PFSK-1 (cell line): ENCODE measurements around the gene RNF4.

Experiments used
- FOXP2 ChIP-seq: optimal IDR thresholded peaks from 2 replicates; pipeline ENCODE3; 2011; ENCODE audit warnings: borderline replicate concordance, control low read depth, inconsistent platforms; ENCODE audit not compliant: insufficient read depth; ENCODE audit errors: extremely low read length, extremely low read depth
- POLR2AphosphoS5 ChIP-seq: IDR thresholded peaks from 2 replicates; pipeline ENCODE4 v1.6.1; 2012; ENCODE audit warnings: low read depth, mild to moderate bottlenecking, control low read depth, low read length, moderate library complexity
- REST ChIP-seq, 2 experiments: IDR thresholded peaks; 2 replicates each; pipeline versions ENCODE4 v1.6.1 to v1.8.0; 2011 to 2012; ENCODE audit warnings: low read depth in 2 of 2, low read length in 2 of 2, control low read depth in 1 of 2, inconsistent platforms in 1 of 2, mild to moderate bottlenecking in 1 of 2, moderate library complexity in 1 of 2; ENCODE audit not compliant: insufficient read depth in 1 of 2
- SIN3A ChIP-seq: IDR thresholded peaks from 2 replicates; pipeline ENCODE4 v1.6.1; 2012; ENCODE audit warnings: mild to moderate bottlenecking, low read length, moderate library complexity, borderline replicate concordance; ENCODE audit not compliant: insufficient read depth
- TAF1 ChIP-seq: IDR thresholded peaks from 2 replicates; pipeline ENCODE4 v1.6.1; 2012; ENCODE audit warnings: low read length, control low read depth, borderline replicate concordance; ENCODE audit not compliant: insufficient read depth

RNF4 gene

GRCh38 chr4:2535376-2536192 is 66.7 kb downstream of the RNF4 start:
- peak; percentile 67 for TF ChIP-seq POLR2AphosphoS5
- TF ChIP-seq TAF1 = no peak
- no peak for TF ChIP-seq SIN3A
- TF ChIP-seq REST (IDR thresholded peaks at IDR 0.05; ENCODE audit: insufficient read depth in 1 of 2, low read depth in 2 of 2, low read length in 2 of 2) = no peak

- TF ChIP-seq TAF1 (peak; percentile 65; the same call in 1 of the 2 replicates), POLR2AphosphoS5 (no peak; the same call in 1 of the 2 replicates), SIN3A (0 out of 2 replicates have a peak, but pooled peaks have one; percentile 6), FOXP2 (peak; percentile 72), REST (IDR thresholded peaks at IDR 0.05; ENCODE audit: insufficient read depth in 1 of 2, low read depth in 2 of 2, low read length in 2 of 2) (0 out of 4 replicates have a peak, but pooled peaks of 1 of the 2 experiments have one; percentile 13)
Observed at GRCh38 chr4:2536193-2537010, 67.5 kb downstream of the RNF4 start, which contains the start of gene FAM193A. FAM193A (plus strand) TSS chr4:2536647; CDS start chr4:2536916, 269 bp downstream.

GRCh38 chr4:2537011-2537830 is 68.3 kb downstream of the RNF4 start:
- TF ChIP-seq FOXP2 (no peak), SIN3A (no peak; the same call in 1 of the 2 replicates), TAF1 (no peak), POLR2AphosphoS5 (no peak), REST (IDR thresholded peaks at IDR 0.05; ENCODE audit: insufficient read depth in 1 of 2, low read depth in 2 of 2, low read length in 2 of 2) (no peak)

GRCh38 chr4:2545321-2546013 is 76.6 kb downstream of the RNF4 start:
- TF ChIP-seq POLR2AphosphoS5 = no peak
- TF ChIP-seq FOXP2 = no peak
- no peak for TF ChIP-seq SIN3A
- TF ChIP-seq TAF1 = no peak
- no peak for TF ChIP-seq REST (IDR thresholded peaks at IDR 0.05; ENCODE audit: insufficient read depth in 1 of 2, low read depth in 2 of 2, low read length in 2 of 2)
